Measurements from ENCODE around the gene HMGB1.

The HMGB1 gene

DNA sequence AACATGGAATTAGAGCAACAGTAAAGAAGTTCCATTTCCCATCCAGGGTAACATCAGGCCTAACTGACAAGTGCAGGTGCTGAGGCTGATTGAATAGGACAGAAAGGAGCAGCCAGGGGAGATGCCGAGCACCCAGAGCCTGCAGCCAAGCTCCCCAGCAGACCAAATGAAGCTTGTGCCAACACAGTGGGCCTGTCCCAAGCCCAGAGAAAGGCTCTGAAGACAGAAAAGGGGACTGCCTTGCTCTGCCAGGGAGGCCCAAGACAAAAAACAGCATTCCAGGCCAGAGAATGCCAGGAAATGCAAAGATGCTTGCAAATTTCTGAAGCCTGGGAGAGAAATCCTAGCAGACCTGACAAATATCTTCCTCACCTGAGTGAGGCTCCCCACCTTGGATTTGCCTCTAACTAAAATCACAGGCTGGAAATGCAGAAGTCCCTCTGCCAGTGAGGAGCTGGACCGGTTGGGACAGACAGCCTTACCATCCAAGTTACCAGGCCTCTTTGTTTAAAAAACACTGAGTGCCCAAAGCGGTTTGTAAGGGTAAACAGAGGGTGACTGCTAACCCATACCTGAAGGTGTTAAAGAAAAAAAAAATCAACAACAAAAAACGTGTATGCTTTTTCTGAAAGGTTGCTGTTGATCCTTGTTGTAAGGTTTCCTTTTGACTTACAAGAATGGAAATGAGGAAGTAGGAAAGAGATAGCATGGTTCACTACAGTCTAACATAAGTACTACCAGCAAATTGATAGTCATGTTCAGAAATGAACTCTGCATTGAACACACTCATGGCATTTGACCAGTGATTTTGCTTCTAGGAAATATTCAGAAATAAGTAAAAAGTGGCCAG lies 11.8 kb upstream of the HMGB1 start:
- DNase-seq (ENCODE audit: low read depth) = peak; percentile 65
- TF ChIP-seq MYC (IDR thresholded peaks at IDR 0.05; ENCODE audit: low read depth, low read length) = no peak
- TF ChIP-seq, protein P1, sequence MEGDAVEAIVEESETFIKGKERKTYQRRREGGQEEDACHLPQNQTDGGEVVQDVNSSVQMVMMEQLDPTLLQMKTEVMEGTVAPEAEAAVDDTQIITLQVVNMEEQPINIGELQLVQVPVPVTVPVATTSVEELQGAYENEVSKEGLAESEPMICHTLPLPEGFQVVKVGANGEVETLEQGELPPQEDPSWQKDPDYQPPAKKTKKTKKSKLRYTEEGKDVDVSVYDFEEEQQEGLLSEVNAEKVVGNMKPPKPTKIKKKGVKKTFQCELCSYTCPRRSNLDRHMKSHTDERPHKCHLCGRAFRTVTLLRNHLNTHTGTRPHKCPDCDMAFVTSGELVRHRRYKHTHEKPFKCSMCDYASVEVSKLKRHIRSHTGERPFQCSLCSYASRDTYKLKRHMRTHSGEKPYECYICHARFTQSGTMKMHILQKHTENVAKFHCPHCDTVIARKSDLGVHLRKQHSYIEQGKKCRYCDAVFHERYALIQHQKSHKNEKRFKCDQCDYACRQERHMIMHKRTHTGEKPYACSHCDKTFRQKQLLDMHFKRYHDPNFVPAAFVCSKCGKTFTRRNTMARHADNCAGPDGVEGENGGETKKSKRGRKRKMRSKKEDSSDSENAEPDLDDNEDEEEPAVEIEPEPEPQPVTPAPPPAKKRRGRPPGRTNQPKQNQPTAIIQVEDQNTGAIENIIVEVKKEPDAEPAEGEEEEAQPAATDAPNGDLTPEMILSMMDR (IDR thresholded peaks at IDR 0.05; ENCODE audit: low read depth, low read length) = no peak
- TF ChIP-seq POLR2A (IDR thresholded peaks at IDR 0.05; ENCODE audit: extremely low read depth, insufficient read length) = no peak
- TF ChIP-seq, protein P2, sequence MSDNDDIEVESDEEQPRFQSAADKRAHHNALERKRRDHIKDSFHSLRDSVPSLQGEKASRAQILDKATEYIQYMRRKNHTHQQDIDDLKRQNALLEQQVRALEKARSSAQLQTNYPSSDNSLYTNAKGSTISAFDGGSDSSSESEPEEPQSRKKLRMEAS (IDR thresholded peaks at IDR 0.05; ENCODE audit: low read depth, low read length) = 0 out of 2 replicates have a peak, but pooled peaks have one; percentile 23
- no peak overlapping the region for H3K4me3 ChIP-seq (ENCODE audit: low read depth, low read length)

DNA sequence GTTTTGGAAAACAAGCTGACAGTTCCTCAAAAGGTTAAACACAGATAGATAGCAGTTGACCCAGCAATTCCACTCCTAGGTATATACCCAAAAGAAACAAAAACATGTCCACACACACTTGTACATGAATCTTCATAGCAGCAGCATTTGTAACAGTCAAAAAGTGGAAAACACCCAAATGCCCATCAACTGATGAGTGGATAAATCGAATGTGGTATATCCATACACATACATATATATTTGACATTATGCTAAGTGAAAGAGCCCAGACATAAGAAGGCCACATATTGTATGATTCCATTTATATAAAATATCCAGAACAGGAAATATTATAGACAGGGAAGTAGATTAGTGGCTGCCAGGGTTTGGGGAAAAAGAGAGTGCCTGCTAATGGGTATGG lies 7.9 kb upstream of the HMGB1 start:
- TF ChIP-seq, protein P2 (IDR thresholded peaks at IDR 0.05; ENCODE audit: low read depth, low read length) = no peak
- TF ChIP-seq, protein P1 (IDR thresholded peaks at IDR 0.05; ENCODE audit: low read depth, low read length) = no peak
- no peak for TF ChIP-seq MYC (IDR thresholded peaks at IDR 0.05; ENCODE audit: low read depth, low read length)
- TF ChIP-seq POLR2A (IDR thresholded peaks at IDR 0.05; ENCODE audit: extremely low read depth, insufficient read length) = no peak
- no peak overlapping the region for H3K4me3 ChIP-seq (ENCODE audit: low read depth, low read length)
- no peak for DNase-seq (ENCODE audit: low read depth)

DNA sequence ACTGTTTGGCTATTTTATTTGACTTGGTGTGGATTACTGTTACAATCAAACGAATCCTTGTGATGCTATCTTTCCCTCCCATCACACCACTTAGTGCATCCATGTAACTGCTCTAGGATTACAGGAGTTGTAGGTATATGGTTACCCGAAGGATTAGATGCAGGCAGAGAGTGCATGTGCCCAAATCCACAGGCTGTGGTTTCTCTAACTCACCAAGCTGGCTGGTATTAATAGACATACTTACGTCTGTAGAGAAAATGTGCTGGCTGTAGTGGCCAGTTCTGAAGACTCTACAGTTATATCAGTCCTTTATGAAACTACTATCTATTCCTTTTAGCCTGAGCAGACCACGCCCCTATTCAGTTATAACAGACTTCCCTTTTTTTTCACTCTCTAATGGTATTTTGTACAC lies 1.1 kb upstream of the HMGB1 start:
- peak overlapping the region; percentile 61 for H3K4me3 ChIP-seq (ENCODE audit: low read depth, low read length)
- peak; percentile 87 for DNase-seq (ENCODE audit: low read depth)
- 0 out of 2 replicates have a peak, but pooled peaks have one; percentile 3 for TF ChIP-seq MYC (IDR thresholded peaks at IDR 0.05; ENCODE audit: low read depth, low read length)
- peak; percentile 86 for TF ChIP-seq POLR2A (IDR thresholded peaks at IDR 0.05; ENCODE audit: extremely low read depth, insufficient read length)
- TF ChIP-seq, protein P1 (IDR thresholded peaks at IDR 0.05; ENCODE audit: low read depth, low read length) = no peak
- TF ChIP-seq, protein P2 (IDR thresholded peaks at IDR 0.05; ENCODE audit: low read depth, low read length) = peak; percentile 63; the same call in 1 of the 2 replicates

DNA sequence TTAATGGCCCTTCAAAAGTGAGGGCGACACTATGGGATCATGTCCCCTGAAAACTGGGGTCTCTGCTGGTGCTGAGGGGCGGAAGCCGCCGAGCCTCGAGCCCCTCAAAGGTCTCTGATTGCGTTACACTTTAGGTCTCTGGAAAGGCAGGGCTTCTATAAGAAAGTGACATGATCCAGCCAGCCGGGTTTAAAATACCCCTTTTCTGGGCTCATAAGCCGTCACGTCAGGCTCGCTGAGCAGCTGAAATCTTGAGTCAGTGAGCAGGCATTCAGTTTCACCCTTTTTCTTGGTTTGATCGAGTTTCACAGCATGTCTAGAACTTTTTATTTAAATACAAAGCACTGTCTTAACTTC lies 600 bp upstream of the HMGB1 start:
- DNase-seq (ENCODE audit: low read depth) = no peak
- TF ChIP-seq, protein P1 (IDR thresholded peaks at IDR 0.05; ENCODE audit: low read depth, low read length) = no peak
- TF ChIP-seq MYC (IDR thresholded peaks at IDR 0.05; ENCODE audit: low read depth, low read length) = no peak; the same call in 1 of the 2 replicates
- TF ChIP-seq, protein P2 (IDR thresholded peaks at IDR 0.05; ENCODE audit: low read depth, low read length) = peak; percentile 22; the same call in 1 of the 2 replicates
- H3K4me3 ChIP-seq (ENCODE audit: low read depth, low read length) = peak overlapping the region; percentile 61

DNA sequence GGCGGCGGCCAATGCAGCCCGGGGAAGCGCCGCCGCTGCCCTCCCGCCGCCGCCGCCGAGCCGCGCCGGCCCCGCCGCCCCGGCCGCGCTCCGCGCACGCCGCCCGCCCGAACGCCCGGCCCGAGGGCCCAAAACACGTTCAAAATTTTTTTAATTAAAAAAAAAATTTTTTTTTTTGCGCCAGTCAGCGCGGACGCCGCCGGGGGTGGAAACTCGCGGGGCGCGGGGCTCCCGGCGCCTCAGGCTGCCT lies 468 bp downstream of the HMGB1 start:
- DNase-seq (ENCODE audit: low read depth) = no peak
- H3K4me3 ChIP-seq (ENCODE audit: low read depth, low read length) = peak overlapping the region; percentile 51
- TF ChIP-seq, protein P2 (IDR thresholded peaks at IDR 0.05; ENCODE audit: low read depth, low read length) = no peak
- TF ChIP-seq, protein P1 (IDR thresholded peaks at IDR 0.05; ENCODE audit: low read depth, low read length) = no peak
- no peak for TF ChIP-seq POLR2A (IDR thresholded peaks at IDR 0.05; ENCODE audit: extremely low read depth, insufficient read length)
- TF ChIP-seq MYC (IDR thresholded peaks at IDR 0.05; ENCODE audit: low read depth, low read length) = no peak
